Activated CD8-positive, alpha-beta memory T cell treated with anti-CD3 and anti-CD28 coated beads for 24 hours (primary cell): ENCODE results near the gene ZSCAN31.
"Not testable (repeated sequence)": the region's sequence is repeated elsewhere in the genome, so short reads cannot be mapped to it uniquely, and the experiment has no call there.

Experiments
- DNase-seq: peaks from one replicate; pipeline ENCODE4 v3.0.0-alpha.2; 2020

Gene ZSCAN31

GRCh38 chr6:28335564-28336283 is at the start of gene ZSCAN31:
ZSCAN31 (minus strand) TSS chr6:28336148; CDS start chr6:28329683, 6,465 bp downstream.
- peak; percentile 88 for DNase-seq

GRCh38 chr6:28384143-28384533 is 48.2 kb upstream of the ZSCAN31 start:
- DNase-seq, result no peak

GRCh38 chr6:28383235-28384142 is 47.5 kb upstream of the ZSCAN31 start:
- peak; percentile 67 for DNase-seq

- DNase-seq, result no peak
Observed at GRCh38 chr6:28380381-28380780, 44.4 kb upstream of the ZSCAN31 start.

- DNase-seq, result no peak
Observed at GRCh38 chr6:28378644-28379043, 42.7 kb upstream of the ZSCAN31 start.

- DNase-seq, result no peak
Observed at GRCh38 chr6:28377879-28378278, 41.9 kb upstream of the ZSCAN31 start.

GRCh38 chr6:28373925-28374324 is 38.0 kb upstream of the ZSCAN31 start:
- no peak for DNase-seq

- DNase-seq, result no peak
Observed at GRCh38 chr6:28371706-28372451, 35.9 kb upstream of the ZSCAN31 start.

GRCh38 chr6:28371280-28371679 is 35.3 kb upstream of the ZSCAN31 start:
- DNase-seq, result no peak

- DNase-seq, result no peak
Observed at GRCh38 chr6:28370440-28370839, 34.5 kb upstream of the ZSCAN31 start.

GRCh38 chr6:28369463-28369862 is 33.5 kb upstream of the ZSCAN31 start:
- no peak for DNase-seq

GRCh38 chr6:28368522-28368921 is 32.6 kb upstream of the ZSCAN31 start:
- no peak for DNase-seq

GRCh38 chr6:28365590-28365989 is 29.6 kb upstream of the ZSCAN31 start:
- not testable (repeated sequence) for DNase-seq

GRCh38 chr6:28360961-28361360 is 25.0 kb upstream of the ZSCAN31 start:
- DNase-seq, result no peak

GRCh38 chr6:28359562-28359961 is 23.6 kb upstream of the ZSCAN31 start:
- not testable (repeated sequence) for DNase-seq

- no peak for DNase-seq
Observed at GRCh38 chr6:28357036-28357435, 21.1 kb upstream of the ZSCAN31 start.

- no peak for DNase-seq
Observed at GRCh38 chr6:28356666-28357020, 20.7 kb upstream of the ZSCAN31 start.

GRCh38 chr6:28355743-28356665 is 20.1 kb upstream of the ZSCAN31 start:
- peak; percentile 83 for DNase-seq

GRCh38 chr6:28354688-28355554 is 19.0 kb upstream of the ZSCAN31 start:
- no peak for DNase-seq

- no peak for DNase-seq
Observed at GRCh38 chr6:28353981-28354676, 18.2 kb upstream of the ZSCAN31 start.

- DNase-seq, result no peak
Observed at GRCh38 chr6:28353356-28353755, 17.4 kb upstream of the ZSCAN31 start.
